ENCODE results near the gene DCAKD.

DCAKD gene

DNA sequence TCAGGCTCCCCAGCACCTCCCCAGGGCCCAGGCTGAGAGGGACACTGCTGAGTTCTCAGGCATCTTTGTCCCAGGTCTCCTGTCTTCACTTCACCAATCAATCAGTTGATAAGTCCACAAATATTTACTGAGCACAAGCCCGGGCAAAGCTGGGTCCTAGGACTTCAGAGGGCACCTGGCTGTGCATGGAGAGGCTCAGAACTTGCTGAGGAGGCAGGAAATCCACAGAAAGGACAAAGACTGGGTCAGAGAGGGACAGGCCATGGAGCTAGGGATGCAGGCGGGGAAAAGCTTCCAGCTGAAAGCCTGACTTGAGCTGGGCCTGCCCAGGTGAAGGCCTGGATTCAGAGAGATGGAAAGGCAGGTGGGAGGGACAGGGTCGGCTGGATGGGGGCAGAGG, 50.1 kb downstream of the DCAKD start:
- WGBS, 2 donors (ENCODE audit: extremely low coverage in 2 of 2, insufficient read length in 2 of 2, insufficient replicate concordance in 1 of 2) = no CpG with 5 or more reads among the region's 3 CpGs
- Histone ChIP-seq H3K14ac (ENCODE audit: low read length) (no peak overlapping the region), H3K4ac (ENCODE audit: low read length) (no peak overlapping the region), H4K8ac (ENCODE audit: low read depth, low read length) (no peak overlapping the region), H3K18ac (ENCODE audit: low read length) (no peak overlapping the region), H2BK12ac (ENCODE audit: low read length) (no peak overlapping the region), H3K27ac (replicated peaks; ENCODE audit: low read length) (no peak overlapping the region), H3K4me1 (ENCODE audit: control insufficient read depth in 2 of 2, insufficient read depth in 1 of 2, low read depth in 1 of 2, low read length in 2 of 2) (peaks cover 14 to 15% of the 10 kb centered on the region in 2 donors), H2BK15ac (ENCODE audit: low read length) (peak overlapping the region; percentile 27), H3K4me3 (ENCODE audit: low read length in 2 of 2) (no peak overlapping the region), H4K91ac (ENCODE audit: low read depth, low read length, poor library complexity) (no peak overlapping the region), H3K9ac (ENCODE audit: low read depth, low read length, poor library complexity) (no peak overlapping the region), H3K23ac (ENCODE audit: low read depth, low read length, poor library complexity) (no peak overlapping the region), H2BK120ac (ENCODE audit: low read depth, low read length) (no peak overlapping the region), H3K79me1 (ENCODE audit: low read depth, low read length) (peaks cover 2% of the 10 kb centered on the region), H2AFZ (ENCODE audit: low read length) (no peak overlapping the region), H3K4me2 (ENCODE audit: insufficient read depth, low read length, poor library complexity, severe bottlenecking) (no peak overlapping the region), H3K27me3 (ENCODE audit: control insufficient read depth in 3 of 3, insufficient read depth in 3 of 3, low read depth in 1 of 3, low read length in 3 of 3) (peaks cover 0 to 27% (median 0%) of the 10 kb centered on the region in 3 experiments), H2BK5ac (ENCODE audit: low read length) (no peak overlapping the region), H3K36me3 (replicated peaks in 1 of 2; ENCODE audit: control insufficient read depth in 2 of 2, insufficient read depth in 2 of 2, low read length in 2 of 2) (no peaks in the 10 kb centered on the region), H2AK5ac (ENCODE audit: low read depth, low read length) (no peak overlapping the region), H3K9me3 (replicated peaks in 1 of 2; ENCODE audit: control insufficient read depth in 2 of 2, insufficient read depth in 1 of 2, low read depth in 1 of 2, low read length in 2 of 2) (peaks cover 1 to 7% of the 10 kb centered on the region in 2 donors)
- no peak for DNase-seq (ENCODE audit: low spot score)

DNA sequence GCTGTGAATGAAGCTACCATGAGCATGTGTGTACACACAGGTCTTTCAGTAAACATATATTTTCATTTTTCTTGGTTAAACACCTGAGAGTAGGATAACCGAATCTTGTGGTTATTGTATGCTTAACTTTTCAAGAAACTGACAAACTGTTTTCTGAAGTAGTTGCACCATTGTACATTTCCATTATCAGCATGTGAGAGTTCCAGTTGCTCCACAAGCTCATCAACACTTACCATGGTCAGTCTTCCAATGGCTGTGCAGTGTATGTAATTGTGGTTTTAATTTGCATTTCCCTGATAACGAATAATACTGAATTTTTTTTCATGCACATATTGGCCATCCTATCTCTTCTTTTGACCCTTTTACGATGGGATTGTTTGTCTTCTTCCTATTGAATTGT, 52.0 kb downstream of the DCAKD start:
- no peak overlapping the region for H2BK12ac ChIP-seq (ENCODE audit: low read length)
- no peak for DNase-seq (ENCODE audit: low spot score)
- no peak overlapping the region for H2AFZ ChIP-seq (ENCODE audit: low read length)
- no peak overlapping the region for H2BK5ac ChIP-seq (ENCODE audit: low read length)
- WGBS, 2 donors (ENCODE audit: extremely low coverage in 2 of 2, insufficient read length in 2 of 2, insufficient replicate concordance in 1 of 2) = no CpG with 5 or more reads among the region's 3 CpGs
- peaks cover under 1% of the 10 kb centered on the region for H3K79me1 ChIP-seq (ENCODE audit: low read depth, low read length)
- no peaks in the 10 kb centered on the region for H3K36me3 ChIP-seq (replicated peaks in 1 of 2; ENCODE audit: control insufficient read depth in 2 of 2, insufficient read depth in 2 of 2, low read length in 2 of 2)
- no peak overlapping the region for H4K91ac ChIP-seq (ENCODE audit: low read depth, low read length, poor library complexity)
- no peak overlapping the region for H3K18ac ChIP-seq (ENCODE audit: low read length)
- no peak overlapping the region for H4K8ac ChIP-seq (ENCODE audit: low read depth, low read length)
- H3K27me3 ChIP-seq (ENCODE audit: control insufficient read depth in 3 of 3, insufficient read depth in 3 of 3, low read depth in 1 of 3, low read length in 3 of 3) = peaks cover 0 to 33% (median 0%) of the 10 kb centered on the region in 3 experiments
- no peak overlapping the region for H3K4me2 ChIP-seq (ENCODE audit: insufficient read depth, low read length, poor library complexity, severe bottlenecking)
- H2BK15ac ChIP-seq (ENCODE audit: low read length) = no peak overlapping the region
- no peak overlapping the region for H2AK5ac ChIP-seq (ENCODE audit: low read depth, low read length)
- no peak overlapping the region for H3K9ac ChIP-seq (ENCODE audit: low read depth, low read length, poor library complexity)
- H3K27ac ChIP-seq (replicated peaks; ENCODE audit: low read length) = no peak overlapping the region
- no peak overlapping the region for H3K4me3 ChIP-seq (ENCODE audit: low read length in 2 of 2)
- peaks cover 13 to 14% of the 10 kb centered on the region in 2 donors for H3K4me1 ChIP-seq (ENCODE audit: control insufficient read depth in 2 of 2, insufficient read depth in 1 of 2, low read depth in 1 of 2, low read length in 2 of 2)
- no peak overlapping the region for H3K23ac ChIP-seq (ENCODE audit: low read depth, low read length, poor library complexity)
- peaks cover 1 to 7% of the 10 kb centered on the region in 2 donors for H3K9me3 ChIP-seq (replicated peaks in 1 of 2; ENCODE audit: control insufficient read depth in 2 of 2, insufficient read depth in 1 of 2, low read depth in 1 of 2, low read length in 2 of 2)
- H3K4ac ChIP-seq (ENCODE audit: low read length) = no peak overlapping the region
- H3K14ac ChIP-seq (ENCODE audit: low read length) = no peak overlapping the region
- no peak overlapping the region for H2BK120ac ChIP-seq (ENCODE audit: low read depth, low read length)

DNA sequence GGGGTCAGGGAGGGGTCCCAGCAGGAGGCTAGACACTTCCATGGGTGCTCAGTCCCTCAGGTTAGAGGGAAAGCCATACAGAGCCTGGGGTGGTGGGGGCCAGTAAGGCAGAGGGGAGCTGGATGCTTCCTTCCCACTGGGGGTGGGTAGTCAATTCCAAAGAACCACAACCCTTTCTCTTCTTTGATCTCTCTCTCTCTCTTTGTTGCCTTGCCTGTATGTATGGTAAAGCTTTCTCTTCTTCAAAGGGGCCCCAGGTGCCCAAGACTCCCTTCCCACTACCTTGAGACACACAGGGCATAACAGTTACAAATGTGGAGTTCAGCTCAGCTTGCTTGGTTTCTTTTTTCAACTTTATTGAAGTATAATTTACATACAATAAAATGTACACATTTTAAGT, 52.8 kb downstream of the DCAKD start:
- no peak overlapping the region for H3K14ac ChIP-seq (ENCODE audit: low read length)
- H3K9me3 ChIP-seq (replicated peaks in 1 of 2; ENCODE audit: control insufficient read depth in 2 of 2, insufficient read depth in 1 of 2, low read depth in 1 of 2, low read length in 2 of 2) = peaks cover 1 to 7% of the 10 kb centered on the region in 2 donors
- no peak overlapping the region for H3K23ac ChIP-seq (ENCODE audit: low read depth, low read length, poor library complexity)
- no peak for DNase-seq (ENCODE audit: low spot score)
- peaks cover 5 to 6% of the 10 kb centered on the region in 2 donors for H3K4me1 ChIP-seq (ENCODE audit: control insufficient read depth in 2 of 2, insufficient read depth in 1 of 2, low read depth in 1 of 2, low read length in 2 of 2)
- H2BK12ac ChIP-seq (ENCODE audit: low read length) = no peak overlapping the region
- no peak overlapping the region for H2BK5ac ChIP-seq (ENCODE audit: low read length)
- H3K4me2 ChIP-seq (ENCODE audit: insufficient read depth, low read length, poor library complexity, severe bottlenecking) = no peak overlapping the region
- H2BK120ac ChIP-seq (ENCODE audit: low read depth, low read length) = no peak overlapping the region
- H3K36me3 ChIP-seq (replicated peaks in 1 of 2; ENCODE audit: control insufficient read depth in 2 of 2, insufficient read depth in 2 of 2, low read length in 2 of 2) = no peaks in the 10 kb centered on the region
- no peak overlapping the region for H4K91ac ChIP-seq (ENCODE audit: low read depth, low read length, poor library complexity)
- H2AK5ac ChIP-seq (ENCODE audit: low read depth, low read length) = peak overlapping the region; percentile 51
- peaks cover 0 to 34% (median 0%) of the 10 kb centered on the region in 3 experiments for H3K27me3 ChIP-seq (ENCODE audit: control insufficient read depth in 3 of 3, insufficient read depth in 3 of 3, low read depth in 1 of 3, low read length in 3 of 3)
- no peak overlapping the region for H2AFZ ChIP-seq (ENCODE audit: low read length)
- H3K4me3 ChIP-seq (ENCODE audit: low read length in 2 of 2) = no peak overlapping the region
- no peaks in the 10 kb centered on the region for H3K79me1 ChIP-seq (ENCODE audit: low read depth, low read length)
- no peak overlapping the region for H3K4ac ChIP-seq (ENCODE audit: low read length)
- H4K8ac ChIP-seq (ENCODE audit: low read depth, low read length) = no peak overlapping the region
- no peak overlapping the region for H3K27ac ChIP-seq (replicated peaks; ENCODE audit: low read length)
- no peak overlapping the region for H2BK15ac ChIP-seq (ENCODE audit: low read length)
- H3K18ac ChIP-seq (ENCODE audit: low read length) = no peak overlapping the region
- H3K9ac ChIP-seq (ENCODE audit: low read depth, low read length, poor library complexity) = no peak overlapping the region

DNA sequence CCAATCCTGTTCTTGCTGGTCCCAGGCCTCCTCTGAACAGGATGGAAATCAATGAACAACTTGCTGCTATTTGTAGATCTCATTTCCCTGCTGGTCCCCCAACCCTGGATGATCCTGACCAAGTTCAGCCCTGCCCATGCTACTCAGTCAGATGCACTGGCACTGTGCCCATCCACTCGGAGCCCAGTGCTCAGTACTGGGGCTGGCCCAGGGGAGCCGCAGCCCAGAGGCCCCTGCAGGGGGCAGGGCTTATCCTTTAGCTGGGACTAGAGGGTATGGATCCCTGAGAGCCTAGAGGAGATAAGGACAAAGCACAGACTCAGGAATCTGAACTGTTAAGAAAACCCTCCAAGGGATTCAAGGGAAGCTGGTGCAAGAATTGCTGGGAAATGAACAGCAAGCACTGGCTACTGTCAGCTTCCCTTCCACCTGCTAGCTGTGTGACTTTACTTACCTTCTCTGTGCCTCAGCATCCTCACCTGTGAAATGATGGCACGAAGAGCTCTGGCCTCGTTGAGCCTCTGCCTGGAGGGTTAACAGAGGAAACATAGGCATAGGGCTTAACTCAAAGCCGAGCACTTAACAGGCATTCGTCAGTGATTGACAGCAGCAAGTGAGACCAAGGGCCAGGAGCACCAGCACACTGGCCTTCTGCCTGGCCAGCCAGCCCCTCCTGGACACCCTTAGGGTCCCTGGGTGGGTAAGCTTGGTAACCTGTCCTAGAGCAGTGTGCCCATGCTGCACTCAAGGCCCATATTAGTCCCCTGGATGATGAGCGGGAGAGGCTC, 53.5 kb downstream of the DCAKD start:
- no peak overlapping the region for H3K4ac ChIP-seq (ENCODE audit: low read length)
- no peaks in the 10 kb centered on the region for H3K36me3 ChIP-seq (replicated peaks in 1 of 2; ENCODE audit: control insufficient read depth in 2 of 2, insufficient read depth in 2 of 2, low read length in 2 of 2)
- no peak overlapping the region for H3K23ac ChIP-seq (ENCODE audit: low read depth, low read length, poor library complexity)
- no peaks in the 10 kb centered on the region for H3K79me1 ChIP-seq (ENCODE audit: low read depth, low read length)
- H2BK120ac ChIP-seq (ENCODE audit: low read depth, low read length) = no peak overlapping the region
- H3K27me3 ChIP-seq (ENCODE audit: control insufficient read depth in 3 of 3, insufficient read depth in 3 of 3, low read depth in 1 of 3, low read length in 3 of 3) = peaks cover 0 to 32% (median 0%) of the 10 kb centered on the region in 3 experiments
- no peak overlapping the region for H3K9ac ChIP-seq (ENCODE audit: low read depth, low read length, poor library complexity)
- H2BK5ac ChIP-seq (ENCODE audit: low read length) = no peak overlapping the region
- H3K4me1 ChIP-seq (ENCODE audit: control insufficient read depth in 2 of 2, insufficient read depth in 1 of 2, low read depth in 1 of 2, low read length in 2 of 2) = peaks cover 0 to 3% of the 10 kb centered on the region in 2 donors
- H3K27ac ChIP-seq (replicated peaks; ENCODE audit: low read length) = no peak overlapping the region
- peaks cover 1 to 7% of the 10 kb centered on the region in 2 donors for H3K9me3 ChIP-seq (replicated peaks in 1 of 2; ENCODE audit: control insufficient read depth in 2 of 2, insufficient read depth in 1 of 2, low read depth in 1 of 2, low read length in 2 of 2)
- no peak overlapping the region for H3K4me3 ChIP-seq (ENCODE audit: low read length in 2 of 2)
- no peak overlapping the region for H2BK12ac ChIP-seq (ENCODE audit: low read length)
- H3K18ac ChIP-seq (ENCODE audit: low read length) = peak overlapping the region; percentile 21
- no peak overlapping the region for H3K14ac ChIP-seq (ENCODE audit: low read length)
- DNase-seq (ENCODE audit: low spot score) = no peak
- no peak overlapping the region for H3K4me2 ChIP-seq (ENCODE audit: insufficient read depth, low read length, poor library complexity, severe bottlenecking)
- WGBS, 2 donors (ENCODE audit: extremely low coverage in 2 of 2, insufficient read length in 2 of 2, insufficient replicate concordance in 1 of 2) = no CpG with 5 or more reads among the region's 7 CpGs
- no peak overlapping the region for H4K91ac ChIP-seq (ENCODE audit: low read depth, low read length, poor library complexity)
- no peak overlapping the region for H2AFZ ChIP-seq (ENCODE audit: low read length)
- H4K8ac ChIP-seq (ENCODE audit: low read depth, low read length) = no peak overlapping the region
- H2BK15ac ChIP-seq (ENCODE audit: low read length) = no peak overlapping the region
- peak overlapping the region; percentile 51 for H2AK5ac ChIP-seq (ENCODE audit: low read depth, low read length)

All from neuronal stem cell (in vitro differentiated cells).